OCI-LY3 (cell line): ENCODE results near the gene ANGPTL4.

Source experiments
- EZH2phosphoT487 ChIP-seq: fragments of 200-600 bp; shearing (Covaris generic); IDR thresholded peaks from 2 replicates; pipeline ENCODE4 v1.6.1; 2018; ENCODE audit warnings: antibody characterized with exemption, mixed run types, low read depth
- TF ChIP-seq, protein P1 (sequence below): fragments of 200-600, 300-600 bp; sonication (generic); IDR thresholded peaks from 2 replicates; pipeline ENCODE4 v1.5.1; 2014; ENCODE audit warnings: antibody characterized with exemption, low read length, low read depth

DNA sequence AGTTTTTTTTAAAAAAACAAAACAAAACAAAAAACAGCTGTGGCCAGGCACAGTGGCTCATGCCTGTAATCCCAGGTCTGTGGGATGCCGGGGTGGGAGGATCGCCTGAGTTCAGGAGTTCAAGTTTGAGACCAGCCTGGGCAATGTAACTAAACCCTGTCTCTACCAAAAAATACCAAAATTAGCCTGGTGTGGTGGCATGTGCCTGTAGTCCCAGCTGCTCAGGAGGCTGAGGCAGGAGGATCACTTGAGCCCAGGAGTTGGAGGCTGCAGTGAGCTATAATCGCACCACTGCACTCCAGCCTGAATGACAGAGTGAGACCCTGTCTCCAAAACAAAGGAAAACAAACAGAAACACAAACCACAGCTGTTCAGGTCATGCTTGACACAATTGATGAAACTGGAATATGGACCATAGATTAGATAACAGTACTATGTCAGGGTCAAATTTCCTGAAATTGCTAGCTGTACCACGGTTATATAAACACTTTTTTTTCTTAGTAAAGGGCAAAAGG, 6.9 kb upstream of the ANGPTL4 start:
- no peak for TF ChIP-seq EZH2phosphoT487
- TF ChIP-seq, protein P1, sequence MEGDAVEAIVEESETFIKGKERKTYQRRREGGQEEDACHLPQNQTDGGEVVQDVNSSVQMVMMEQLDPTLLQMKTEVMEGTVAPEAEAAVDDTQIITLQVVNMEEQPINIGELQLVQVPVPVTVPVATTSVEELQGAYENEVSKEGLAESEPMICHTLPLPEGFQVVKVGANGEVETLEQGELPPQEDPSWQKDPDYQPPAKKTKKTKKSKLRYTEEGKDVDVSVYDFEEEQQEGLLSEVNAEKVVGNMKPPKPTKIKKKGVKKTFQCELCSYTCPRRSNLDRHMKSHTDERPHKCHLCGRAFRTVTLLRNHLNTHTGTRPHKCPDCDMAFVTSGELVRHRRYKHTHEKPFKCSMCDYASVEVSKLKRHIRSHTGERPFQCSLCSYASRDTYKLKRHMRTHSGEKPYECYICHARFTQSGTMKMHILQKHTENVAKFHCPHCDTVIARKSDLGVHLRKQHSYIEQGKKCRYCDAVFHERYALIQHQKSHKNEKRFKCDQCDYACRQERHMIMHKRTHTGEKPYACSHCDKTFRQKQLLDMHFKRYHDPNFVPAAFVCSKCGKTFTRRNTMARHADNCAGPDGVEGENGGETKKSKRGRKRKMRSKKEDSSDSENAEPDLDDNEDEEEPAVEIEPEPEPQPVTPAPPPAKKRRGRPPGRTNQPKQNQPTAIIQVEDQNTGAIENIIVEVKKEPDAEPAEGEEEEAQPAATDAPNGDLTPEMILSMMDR, result no peak
